Effector memory CD4-positive, alpha-beta T cell (primary cell): Measurements from ENCODE around the gene ZFYVE28.

ENCODE experiments used
- DNase-seq, 3 donors: peaks; one replicate each; pipeline ENCODE4 v3.0.0-alpha.2; 2020
- H3K27ac ChIP-seq: 2 replicates; pipeline ENCODE4 v1.7.0; 2013; ENCODE audit warnings: mild to moderate bottlenecking, low read length, moderate library complexity; ENCODE audit not compliant: insufficient read depth, poor library complexity, severe bottlenecking
- H3K27me3 ChIP-seq: replicated peaks from 2 replicates; pipeline ENCODE4 v1.7.0; 2013; ENCODE audit warnings: mild to moderate bottlenecking, low read length; ENCODE audit not compliant: insufficient read depth, control insufficient read depth, poor library complexity, severe bottlenecking
- H3K36me3 ChIP-seq: 2 replicates; pipeline ENCODE4 v1.7.0; 2013; ENCODE audit warnings: mild to moderate bottlenecking, low read length, moderate library complexity; ENCODE audit not compliant: control insufficient read depth, insufficient read depth
- H3K4me1 ChIP-seq: 2 replicates; pipeline ENCODE4 v1.7.0; 2013; ENCODE audit warnings: low read length, mild to moderate bottlenecking; ENCODE audit not compliant: control insufficient read depth, insufficient read depth, poor library complexity, severe bottlenecking
- H3K4me3 ChIP-seq: 2 replicates; pipeline ENCODE4 v1.7.0; 2013; ENCODE audit warnings: low read length, low read depth, mild to moderate bottlenecking; ENCODE audit not compliant: insufficient read depth, poor library complexity, severe bottlenecking
- H3K9me3 ChIP-seq: 2 replicates; pipeline ENCODE4 v1.7.0; 2013; ENCODE audit warnings: mild to moderate bottlenecking, low read length, moderate library complexity; ENCODE audit not compliant: control insufficient read depth

ZFYVE28 gene

GRCh38 chr4:2360396-2360730, 58.1 kb downstream of the ZFYVE28 start:
- no peak for DNase-seq
- H3K36me3 ChIP-seq: no peaks in the 10 kb centered on the region
- peaks cover 7% of the 10 kb centered on the region for H3K4me1 ChIP-seq
- no peaks in the 10 kb centered on the region for H3K9me3 ChIP-seq
- no peaks in the 10 kb centered on the region for H3K27me3 ChIP-seq
- H3K4me3 ChIP-seq: no peak overlapping the region
- H3K27ac ChIP-seq: no peak overlapping the region

- no peaks in the 10 kb centered on the region for H3K27me3 ChIP-seq
- H3K4me1 ChIP-seq: peaks cover 7% of the 10 kb centered on the region
- no peaks in the 10 kb centered on the region for H3K36me3 ChIP-seq
- H3K4me3 ChIP-seq: no peak overlapping the region
- no peak overlapping the region for H3K27ac ChIP-seq
- no peaks in the 10 kb centered on the region for H3K9me3 ChIP-seq
- DNase-seq: no peak
Measured at GRCh38 chr4:2359591-2360395, 58.7 kb downstream of the ZFYVE28 start.

GRCh38 chr4:2357821-2358745, 60.4 kb downstream of the ZFYVE28 start:
- Histone ChIP-seq H3K27ac (no peak overlapping the region), H3K36me3 (no peaks in the 10 kb centered on the region), H3K4me1 (no peaks in the 10 kb centered on the region), H3K4me3 (no peak overlapping the region), H3K9me3 (no peaks in the 10 kb centered on the region), H3K27me3 (no peaks in the 10 kb centered on the region)
- no peak for DNase-seq

GRCh38 chr4:2356123-2357069, 62.0 kb downstream of the ZFYVE28 start:
- Histone ChIP-seq H3K27me3 (no peaks in the 10 kb centered on the region), H3K36me3 (no peaks in the 10 kb centered on the region), H3K4me1 (no peaks in the 10 kb centered on the region), H3K27ac (no peak overlapping the region), H3K9me3 (no peaks in the 10 kb centered on the region), H3K4me3 (no peak overlapping the region)
- no peak for DNase-seq

- H3K9me3 ChIP-seq: no peaks in the 10 kb centered on the region
- DNase-seq: no peak
- H3K4me3 ChIP-seq: no peak overlapping the region
- no peaks in the 10 kb centered on the region for H3K36me3 ChIP-seq
- H3K27ac ChIP-seq: no peak overlapping the region
- no peaks in the 10 kb centered on the region for H3K27me3 ChIP-seq
- no peaks in the 10 kb centered on the region for H3K4me1 ChIP-seq
Measured at GRCh38 chr4:2354760-2355159, 63.7 kb downstream of the ZFYVE28 start.

GRCh38 chr4:2354118-2354517, 64.3 kb downstream of the ZFYVE28 start:
- H3K27ac ChIP-seq: no peak overlapping the region
- no peaks in the 10 kb centered on the region for H3K4me1 ChIP-seq
- H3K9me3 ChIP-seq: no peaks in the 10 kb centered on the region
- no peaks in the 10 kb centered on the region for H3K27me3 ChIP-seq
- no peaks in the 10 kb centered on the region for H3K36me3 ChIP-seq
- H3K4me3 ChIP-seq: no peak overlapping the region
- DNase-seq: no peak

GRCh38 chr4:2353222-2354107, 65.0 kb downstream of the ZFYVE28 start:
- Histone ChIP-seq H3K4me3 (no peak overlapping the region), H3K27me3 (no peaks in the 10 kb centered on the region), H3K36me3 (no peaks in the 10 kb centered on the region), H3K9me3 (no peaks in the 10 kb centered on the region), H3K4me1 (no peaks in the 10 kb centered on the region), H3K27ac (no peak overlapping the region)
- DNase-seq: no peak

- H3K27me3 ChIP-seq: no peaks in the 10 kb centered on the region
- no peaks in the 10 kb centered on the region for H3K4me1 ChIP-seq
- H3K36me3 ChIP-seq: no peaks in the 10 kb centered on the region
- no peak overlapping the region for H3K4me3 ChIP-seq
- DNase-seq: no peak
- H3K27ac ChIP-seq: no peak overlapping the region
- H3K9me3 ChIP-seq: no peaks in the 10 kb centered on the region
Measured at GRCh38 chr4:2352729-2353221, 65.7 kb downstream of the ZFYVE28 start.

GRCh38 chr4:2352171-2352570, 66.3 kb downstream of the ZFYVE28 start:
- Histone ChIP-seq H3K9me3 (no peaks in the 10 kb centered on the region), H3K4me3 (no peak overlapping the region), H3K27me3 (no peaks in the 10 kb centered on the region), H3K36me3 (no peaks in the 10 kb centered on the region), H3K27ac (no peak overlapping the region), H3K4me1 (no peaks in the 10 kb centered on the region)
- DNase-seq: no peak
